Measurements from ENCODE around the gene NOP53.

The NOP53 gene

DNA sequence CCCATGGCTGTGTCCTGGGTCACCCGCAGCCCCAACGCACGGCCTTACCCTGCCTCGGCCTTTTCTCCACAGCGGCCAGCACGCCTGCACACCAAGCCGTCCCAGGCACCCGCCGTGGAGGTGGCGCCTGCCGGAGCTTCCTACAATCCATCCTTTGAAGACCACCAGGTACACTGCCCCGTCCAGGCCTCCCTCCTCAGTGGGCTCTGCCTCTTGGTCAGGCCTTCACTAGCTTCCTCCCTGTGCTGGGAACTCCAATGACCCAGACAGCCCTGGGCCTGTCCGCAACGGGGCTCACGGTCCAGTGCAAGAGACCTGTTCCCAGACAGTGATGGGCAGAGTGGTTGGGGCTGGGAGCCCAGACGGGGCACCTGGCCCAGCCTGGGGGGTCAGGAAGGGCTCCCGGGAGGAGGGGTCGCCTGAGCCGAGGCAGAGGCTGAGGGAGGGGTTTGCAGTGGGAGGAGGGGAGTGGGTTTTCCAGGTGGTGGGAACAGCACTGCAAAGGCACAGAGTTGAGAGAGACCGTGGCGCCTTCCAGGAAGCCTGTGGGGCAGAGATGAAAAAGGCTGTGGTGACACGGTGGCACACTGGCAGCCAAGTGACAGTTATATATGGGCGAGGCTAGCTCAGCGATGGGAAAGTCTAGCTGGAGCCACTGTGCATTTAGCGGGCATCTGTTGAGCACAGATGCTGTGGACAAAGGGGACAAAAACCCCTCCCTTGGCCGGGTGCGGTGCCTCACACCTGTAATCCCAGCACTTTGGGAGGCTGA is 7.3 kb downstream of the NOP53 start:
- ChIA-PET CTCF (interaction anchor here (1.1 to 1.6 kb wide), 5 partner anchors 13 to 45 kb away, joined by 3 to 5 read pairs (median 4); partner anchors contain the start of gene EHD2), POLR2A (interaction anchor here (0.6 to 1.1 kb wide), 2 partner anchors 12 to 25 kb away, joined by 3 to 11 read pairs; no protein-coding TSS in a partner anchor)
- Histone ChIP-seq H3K36me3 (ENCODE audit: control insufficient read depth in 2 of 2, insufficient read depth in 1 of 2, low read length in 2 of 2) (peaks cover 62 to 94% of the 10 kb centered on the region in 2 experiments), H3K9me3 (ENCODE audit: control insufficient read depth, insufficient read depth, low read depth, low read length) (no peaks in the 10 kb centered on the region), H3K4me1 (ENCODE audit: control insufficient read depth, insufficient read depth, low read length) (no peaks in the 10 kb centered on the region), H3K27ac (ENCODE audit: extremely low read depth, low read depth, low read length) (no peak overlapping the region), H3K4me3 (ENCODE audit: low read depth, low read length) (no peak overlapping the region)
- TF ChIP-seq, protein P1, sequence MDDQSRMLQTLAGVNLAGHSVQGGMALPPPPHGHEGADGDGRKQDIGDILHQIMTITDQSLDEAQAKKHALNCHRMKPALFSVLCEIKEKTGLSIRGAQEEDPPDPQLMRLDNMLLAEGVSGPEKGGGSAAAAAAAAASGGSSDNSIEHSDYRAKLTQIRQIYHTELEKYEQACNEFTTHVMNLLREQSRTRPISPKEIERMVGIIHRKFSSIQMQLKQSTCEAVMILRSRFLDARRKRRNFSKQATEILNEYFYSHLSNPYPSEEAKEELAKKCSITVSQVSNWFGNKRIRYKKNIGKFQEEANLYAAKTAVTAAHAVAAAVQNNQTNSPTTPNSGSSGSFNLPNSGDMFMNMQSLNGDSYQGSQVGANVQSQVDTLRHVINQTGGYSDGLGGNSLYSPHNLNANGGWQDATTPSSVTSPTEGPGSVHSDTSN (CRISPR knock-in tag; IDR thresholded peaks at IDR 0.05) = no peak
- TF ChIP-seq HOXD13 (CRISPR knock-in tag; IDR thresholded peaks at IDR 0.05; ENCODE audit: borderline replicate concordance) = no peak
- no peak for TF ChIP-seq ZNF133 (tag by site-specific recombination; IDR thresholded peaks at IDR 0.05)
- no peak for TF ChIP-seq ZNF629 (tag by site-specific recombination; IDR thresholded peaks at IDR 0.05)
- TF ChIP-seq ZFP41 (tag by site-specific recombination; IDR thresholded peaks at IDR 0.05; ENCODE audit: borderline replicate concordance) = no peak
- TF ChIP-seq FEZF1 (tag by site-specific recombination; IDR thresholded peaks at IDR 0.05) = no peak
- TF ChIP-seq ZNF157 (tag by site-specific recombination; IDR thresholded peaks at IDR 0.05) = no peak
- TF ChIP-seq ZNF530 (tag by site-specific recombination; IDR thresholded peaks at IDR 0.05; ENCODE audit: low read depth) = no peak
- TF ChIP-seq ZNF549 (tag by site-specific recombination; IDR thresholded peaks at IDR 0.05) = no peak
- TF ChIP-seq, protein P2, sequence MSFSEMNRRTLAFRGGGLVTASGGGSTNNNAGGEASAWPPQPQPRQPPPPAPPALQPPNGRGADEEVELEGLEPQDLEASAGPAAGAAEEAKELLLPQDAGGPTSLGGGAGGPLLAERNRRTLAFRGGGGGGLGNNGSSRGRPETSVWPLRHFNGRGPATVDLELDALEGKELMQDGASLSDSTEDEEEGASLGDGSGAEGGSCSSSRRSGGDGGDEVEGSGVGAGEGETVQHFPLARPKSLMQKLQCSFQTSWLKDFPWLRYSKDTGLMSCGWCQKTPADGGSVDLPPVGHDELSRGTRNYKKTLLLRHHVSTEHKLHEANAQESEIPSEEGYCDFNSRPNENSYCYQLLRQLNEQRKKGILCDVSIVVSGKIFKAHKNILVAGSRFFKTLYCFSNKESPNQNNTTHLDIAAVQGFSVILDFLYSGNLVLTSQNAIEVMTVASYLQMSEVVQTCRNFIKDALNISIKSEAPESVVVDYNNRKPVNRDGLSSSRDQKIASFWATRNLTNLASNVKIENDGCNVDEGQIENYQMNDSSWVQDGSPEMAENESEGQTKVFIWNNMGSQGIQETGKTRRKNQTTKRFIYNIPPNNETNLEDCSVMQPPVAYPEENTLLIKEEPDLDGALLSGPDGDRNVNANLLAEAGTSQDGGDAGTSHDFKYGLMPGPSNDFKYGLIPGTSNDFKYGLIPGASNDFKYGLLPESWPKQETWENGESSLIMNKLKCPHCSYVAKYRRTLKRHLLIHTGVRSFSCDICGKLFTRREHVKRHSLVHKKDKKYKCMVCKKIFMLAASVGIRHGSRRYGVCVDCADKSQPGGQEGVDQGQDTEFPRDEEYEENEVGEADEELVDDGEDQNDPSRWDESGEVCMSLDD (tag by site-specific recombination; IDR thresholded peaks at IDR 0.05) = no peak
- no peak for TF ChIP-seq ZNF830 (tag by site-specific recombination; IDR thresholded peaks at IDR 0.05; ENCODE audit: low read depth)
- TF ChIP-seq GLI2 (tag by site-specific recombination; IDR thresholded peaks at IDR 0.05; ENCODE audit: borderline replicate concordance, low read depth) = no peak
- no peak for TF ChIP-seq ZNF654 (tag by site-specific recombination; IDR thresholded peaks at IDR 0.05; ENCODE audit: low read depth)
- TF ChIP-seq ZNF140 (tag by site-specific recombination; IDR thresholded peaks at IDR 0.05) = no peak
- TF ChIP-seq, protein P3, sequence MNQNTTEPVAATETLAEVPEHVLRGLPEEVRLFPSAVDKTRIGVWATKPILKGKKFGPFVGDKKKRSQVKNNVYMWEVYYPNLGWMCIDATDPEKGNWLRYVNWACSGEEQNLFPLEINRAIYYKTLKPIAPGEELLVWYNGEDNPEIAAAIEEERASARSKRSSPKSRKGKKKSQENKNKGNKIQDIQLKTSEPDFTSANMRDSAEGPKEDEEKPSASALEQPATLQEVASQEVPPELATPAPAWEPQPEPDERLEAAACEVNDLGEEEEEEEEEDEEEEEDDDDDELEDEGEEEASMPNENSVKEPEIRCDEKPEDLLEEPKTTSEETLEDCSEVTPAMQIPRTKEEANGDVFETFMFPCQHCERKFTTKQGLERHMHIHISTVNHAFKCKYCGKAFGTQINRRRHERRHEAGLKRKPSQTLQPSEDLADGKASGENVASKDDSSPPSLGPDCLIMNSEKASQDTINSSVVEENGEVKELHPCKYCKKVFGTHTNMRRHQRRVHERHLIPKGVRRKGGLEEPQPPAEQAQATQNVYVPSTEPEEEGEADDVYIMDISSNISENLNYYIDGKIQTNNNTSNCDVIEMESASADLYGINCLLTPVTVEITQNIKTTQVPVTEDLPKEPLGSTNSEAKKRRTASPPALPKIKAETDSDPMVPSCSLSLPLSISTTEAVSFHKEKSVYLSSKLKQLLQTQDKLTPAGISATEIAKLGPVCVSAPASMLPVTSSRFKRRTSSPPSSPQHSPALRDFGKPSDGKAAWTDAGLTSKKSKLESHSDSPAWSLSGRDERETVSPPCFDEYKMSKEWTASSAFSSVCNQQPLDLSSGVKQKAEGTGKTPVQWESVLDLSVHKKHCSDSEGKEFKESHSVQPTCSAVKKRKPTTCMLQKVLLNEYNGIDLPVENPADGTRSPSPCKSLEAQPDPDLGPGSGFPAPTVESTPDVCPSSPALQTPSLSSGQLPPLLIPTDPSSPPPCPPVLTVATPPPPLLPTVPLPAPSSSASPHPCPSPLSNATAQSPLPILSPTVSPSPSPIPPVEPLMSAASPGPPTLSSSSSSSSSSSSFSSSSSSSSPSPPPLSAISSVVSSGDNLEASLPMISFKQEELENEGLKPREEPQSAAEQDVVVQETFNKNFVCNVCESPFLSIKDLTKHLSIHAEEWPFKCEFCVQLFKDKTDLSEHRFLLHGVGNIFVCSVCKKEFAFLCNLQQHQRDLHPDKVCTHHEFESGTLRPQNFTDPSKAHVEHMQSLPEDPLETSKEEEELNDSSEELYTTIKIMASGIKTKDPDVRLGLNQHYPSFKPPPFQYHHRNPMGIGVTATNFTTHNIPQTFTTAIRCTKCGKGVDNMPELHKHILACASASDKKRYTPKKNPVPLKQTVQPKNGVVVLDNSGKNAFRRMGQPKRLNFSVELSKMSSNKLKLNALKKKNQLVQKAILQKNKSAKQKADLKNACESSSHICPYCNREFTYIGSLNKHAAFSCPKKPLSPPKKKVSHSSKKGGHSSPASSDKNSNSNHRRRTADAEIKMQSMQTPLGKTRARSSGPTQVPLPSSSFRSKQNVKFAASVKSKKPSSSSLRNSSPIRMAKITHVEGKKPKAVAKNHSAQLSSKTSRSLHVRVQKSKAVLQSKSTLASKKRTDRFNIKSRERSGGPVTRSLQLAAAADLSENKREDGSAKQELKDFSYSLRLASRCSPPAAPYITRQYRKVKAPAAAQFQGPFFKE (tag by site-specific recombination; IDR thresholded peaks at IDR 0.05; ENCODE audit: borderline replicate concordance) = no peak
